Stimulated activated CD8-positive, alpha-beta memory T cell treated with anti-CD3 and anti-CD28 coated beads, Interleukin-4, amount 100 ng/mL, for 1 hour (primary cell): Measurements from ENCODE around the gene PROSER2.

Experiments
- DNase-seq, 2 donors: peaks; one replicate each; pipeline ENCODE4 v3.0.0-alpha.2; 2020; ENCODE audit warnings: low read depth in 2 of 2, low spot score in 1 of 2

Gene PROSER2

GRCh38 chr10:11866199-11866925 lies 43.2 kb downstream of the PROSER2 start:
- no peak for DNase-seq

- no peak for DNase-seq
Measured at GRCh38 chr10:11869219-11869618, 46.1 kb downstream of the PROSER2 start.

GRCh38 chr10:11869743-11870460 lies 46.7 kb downstream of the PROSER2 start:
- no peak for DNase-seq

- DNase-seq, result no peak
Measured at GRCh38 chr10:11870461-11870780, 47.3 kb downstream of the PROSER2 start.

GRCh38 chr10:11870900-11871400 lies 47.8 kb downstream of the PROSER2 start:
- no peak for DNase-seq

- no peak for DNase-seq
Measured at GRCh38 chr10:11871466-11871865, 48.3 kb downstream of the PROSER2 start.

GRCh38 chr10:11874568-11875493 lies 51.7 kb downstream of the PROSER2 start:
- peak in 1 of 2 donors; percentile 15 for DNase-seq

- DNase-seq, result no peak
Measured at GRCh38 chr10:11875494-11876281, 52.5 kb downstream of the PROSER2 start.

- no peak for DNase-seq
Measured at GRCh38 chr10:11876324-11876723, 53.2 kb downstream of the PROSER2 start.

- DNase-seq, result no peak
Measured at GRCh38 chr10:11876805-11877590, 53.8 kb downstream of the PROSER2 start.

- no peak for DNase-seq
Measured at GRCh38 chr10:11877591-11877905, 54.4 kb downstream of the PROSER2 start.

- no peak for DNase-seq
Measured at GRCh38 chr10:11878776-11879175, 55.6 kb downstream of the PROSER2 start.

- no peak for DNase-seq
Measured at GRCh38 chr10:11879387-11880094, 56.4 kb downstream of the PROSER2 start.

GRCh38 chr10:11880151-11881029 lies 57.2 kb downstream of the PROSER2 start:
- DNase-seq, result no peak

- DNase-seq, result no peak
Measured at GRCh38 chr10:11881030-11881476, 57.9 kb downstream of the PROSER2 start.

- DNase-seq, result no peak
Measured at GRCh38 chr10:11881477-11882417, 58.6 kb downstream of the PROSER2 start.

- DNase-seq, result no peak
Measured at GRCh38 chr10:11882646-11883375, 59.7 kb downstream of the PROSER2 start.
